ENCODE data around the gene TRMT10A.
A peak's percentile ranks its signal among the peaks of the same experiment; 100 is the strongest.
"Not testable (repeated sequence)": the region's sequence is repeated elsewhere in the genome, so short reads cannot be mapped to it uniquely, and the experiment has no call there.

TRMT10A gene

GRCh38 chr4:99564921-99565320 lies 1.1 kb upstream of the TRMT10A start:
- TF ChIP-seq, protein P1, sequence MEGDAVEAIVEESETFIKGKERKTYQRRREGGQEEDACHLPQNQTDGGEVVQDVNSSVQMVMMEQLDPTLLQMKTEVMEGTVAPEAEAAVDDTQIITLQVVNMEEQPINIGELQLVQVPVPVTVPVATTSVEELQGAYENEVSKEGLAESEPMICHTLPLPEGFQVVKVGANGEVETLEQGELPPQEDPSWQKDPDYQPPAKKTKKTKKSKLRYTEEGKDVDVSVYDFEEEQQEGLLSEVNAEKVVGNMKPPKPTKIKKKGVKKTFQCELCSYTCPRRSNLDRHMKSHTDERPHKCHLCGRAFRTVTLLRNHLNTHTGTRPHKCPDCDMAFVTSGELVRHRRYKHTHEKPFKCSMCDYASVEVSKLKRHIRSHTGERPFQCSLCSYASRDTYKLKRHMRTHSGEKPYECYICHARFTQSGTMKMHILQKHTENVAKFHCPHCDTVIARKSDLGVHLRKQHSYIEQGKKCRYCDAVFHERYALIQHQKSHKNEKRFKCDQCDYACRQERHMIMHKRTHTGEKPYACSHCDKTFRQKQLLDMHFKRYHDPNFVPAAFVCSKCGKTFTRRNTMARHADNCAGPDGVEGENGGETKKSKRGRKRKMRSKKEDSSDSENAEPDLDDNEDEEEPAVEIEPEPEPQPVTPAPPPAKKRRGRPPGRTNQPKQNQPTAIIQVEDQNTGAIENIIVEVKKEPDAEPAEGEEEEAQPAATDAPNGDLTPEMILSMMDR (IDR thresholded peaks at IDR 0.05), result no peak
- no peak for DNase-seq (ENCODE audit: low spot score)
- Histone ChIP-seq H3K27ac (peak overlapping the region in 1 of 2 donors; percentile 88), H3K4me3 (no peak overlapping the region)

DNA sequence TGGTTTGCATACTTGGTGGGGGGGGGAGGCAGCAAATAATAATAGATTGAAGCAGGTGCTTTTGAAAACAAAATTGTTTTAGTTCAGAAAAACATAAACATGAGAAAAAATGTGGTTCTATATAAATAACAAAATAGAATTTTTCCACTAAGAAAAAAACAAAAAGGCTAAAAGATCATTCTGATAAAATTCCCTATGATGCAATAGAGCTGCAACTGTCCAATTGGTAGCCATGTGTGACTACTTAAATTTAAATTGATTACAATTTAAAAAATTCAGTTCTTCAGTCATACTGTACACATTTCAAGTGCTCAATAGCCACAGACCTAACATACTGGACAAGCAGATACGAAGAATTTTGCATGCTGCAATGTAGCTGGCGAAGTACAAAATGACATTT lies 11.0 kb downstream of the TRMT10A start:
- DNase-seq (ENCODE audit: low spot score), result no peak
- Histone ChIP-seq H3K4me3 (no peak overlapping the region), H3K27ac (no peak overlapping the region)
- TF ChIP-seq, protein P1 (IDR thresholded peaks at IDR 0.05), result no peak

- H3K27ac ChIP-seq, result no peak overlapping the region
- DNase-seq (ENCODE audit: low spot score), result no peak
- TF ChIP-seq, protein P1 (IDR thresholded peaks at IDR 0.05), result no peak
- no peak overlapping the region for H3K4me3 ChIP-seq
These were observed 23.4 kb downstream of the TRMT10A start for GRCh38 chr4:99540277-99540939.

DNA sequence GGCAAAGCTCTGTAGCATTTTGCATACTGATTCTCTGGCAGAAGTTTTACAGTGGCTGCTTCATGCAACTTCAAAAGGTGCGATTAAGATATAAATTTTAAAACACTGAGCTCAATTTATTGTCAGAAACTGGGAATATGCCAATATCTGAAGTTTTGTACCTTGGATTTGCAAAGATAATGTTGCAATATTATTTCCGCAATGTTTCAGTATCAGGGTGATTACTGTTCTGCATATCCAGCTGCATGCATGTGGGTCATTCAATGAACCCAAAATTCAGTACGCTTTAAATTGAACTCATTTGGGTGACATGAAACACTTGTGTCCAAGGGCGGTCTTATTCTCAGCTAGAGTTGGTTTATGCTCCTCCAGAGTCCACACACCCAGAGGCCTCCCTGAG lies 26.2 kb downstream of the TRMT10A start:
- DNase-seq (ENCODE audit: low spot score), result no peak
- Histone ChIP-seq H3K4me3 (no peak overlapping the region), H3K27ac (no peak overlapping the region)
- TF ChIP-seq, protein P1 (IDR thresholded peaks at IDR 0.05), result no peak

- Histone ChIP-seq H3K27ac (no peak overlapping the region), H3K4me3 (no peak overlapping the region)
- TF ChIP-seq, protein P1 (IDR thresholded peaks at IDR 0.05), result no peak
- DNase-seq (ENCODE audit: low spot score), result no peak
These were observed 27.0 kb downstream of the TRMT10A start for GRCh38 chr4:99536848-99537247.

DNA sequence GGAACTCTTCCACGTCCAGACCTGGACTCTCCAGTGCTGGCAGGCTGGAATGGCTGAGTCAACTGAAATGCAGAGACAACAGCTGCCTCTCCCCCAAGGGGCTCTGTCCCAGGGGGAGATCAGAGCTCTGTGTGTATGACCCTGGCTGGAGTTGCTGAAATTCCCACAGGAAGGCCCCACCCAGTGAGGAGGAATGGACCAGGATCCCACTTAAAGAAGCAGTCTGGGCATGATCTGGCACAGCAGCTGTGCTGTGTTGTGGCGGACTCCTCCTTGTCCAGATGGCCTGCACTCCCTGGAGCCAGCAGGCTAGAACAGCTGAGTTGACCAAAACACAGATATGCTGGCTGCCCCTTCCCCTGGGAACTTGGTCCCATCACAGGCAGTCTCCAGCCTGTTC lies 27.6 kb downstream of the TRMT10A start:
- DNase-seq (ENCODE audit: low spot score), result no peak
- Histone ChIP-seq H3K4me3 (no peak overlapping the region), H3K27ac (no peak overlapping the region)
- TF ChIP-seq, protein P1 (IDR thresholded peaks at IDR 0.05), result no peak

GRCh38 chr4:99534699-99535098 lies 29.1 kb downstream of the TRMT10A start:
- not testable (repeated sequence) for H3K4me3 ChIP-seq; DNase-seq (ENCODE audit: low spot score); H3K27ac ChIP-seq
